Dendritic cell treated with granulocyte-macrophage colony-stimulating factor and Interleukin-4, amounts not matched to agents 40 ng/mL and 50 ng/mL, for 4 days (primary cell): ENCODE data around the gene CSF1R.

Source experiments
- H3K27ac Mint-ChIP-seq: one replicate; pipeline ENCODE4 v1.8.0; 2022; ENCODE audit warnings: mild to moderate bottlenecking, mixed read lengths
- H3K27me3 Mint-ChIP-seq: one replicate; pipeline ENCODE4 v1.8.0; 2022; ENCODE audit warnings: mild to moderate bottlenecking, mixed read lengths
- H3K36me3 Mint-ChIP-seq: one replicate; pipeline ENCODE4 v1.8.0; 2022; ENCODE audit warnings: low read depth, mixed read lengths
- H3K4me1 Mint-ChIP-seq: one replicate; pipeline ENCODE4 v1.8.0; 2022; ENCODE audit warnings: low read depth, mixed read lengths
- H3K4me3 Mint-ChIP-seq: one replicate; pipeline ENCODE4 v1.8.0; 2022; ENCODE audit warnings: mild to moderate bottlenecking, moderate library complexity, mixed read lengths
- H3K9me3 Mint-ChIP-seq: one replicate; pipeline ENCODE4 v1.8.0; 2022; ENCODE audit warnings: mixed read lengths
- intact Hi-C: fragments of 100-400 bp; cut with micrococcal nuclease; formaldehyde crosslinking; loops from one replicate; pipeline ENCODE4 v1.15.0; 2022

The CSF1R gene

GRCh38 chr5:150085950-150086715 lies at the start of gene CSF1R:
Gene CSF1R, minus strand, starts transcription at chr5:150086554. Its CDS starts 127 bp downstream, at chr5:150086427.
- no peaks in the 10 kb centered on the region for H3K27me3 Mint-ChIP-seq
- intact Hi-C loops, result no loop called here
- H3K4me3 Mint-ChIP-seq, result peak within 1 kb of the TSS; percentile 98

GRCh38 chr5:150135557-150136304 lies 49.4 kb upstream of the CSF1R start:
- H3K4me3 Mint-ChIP-seq, result no peak overlapping the region
- intact Hi-C loops, result loop anchor here (10.0 kb wide), 1 partner anchor 219 kb away; the partner anchor contains the start of gene TCOF1
- H3K9me3 Mint-ChIP-seq, result no peaks in the 10 kb centered on the region
- no peaks in the 10 kb centered on the region for H3K36me3 Mint-ChIP-seq
- peak overlapping the region; percentile 23 for H3K27ac Mint-ChIP-seq
- H3K27me3 Mint-ChIP-seq, result peaks cover 22% of the 10 kb centered on the region
- peaks cover 43% of the 10 kb centered on the region for H3K4me1 Mint-ChIP-seq

More at GRCh38 chr5:150085950-150086715, at the start of gene CSF1R:
- peaks cover 41% of the 10 kb centered on the region for H3K4me1 Mint-ChIP-seq
- no peak within 1 kb of the TSS for H3K27ac Mint-ChIP-seq
- no peaks in the 10 kb centered on the region for H3K36me3 Mint-ChIP-seq
- H3K9me3 Mint-ChIP-seq, result no peaks in the 10 kb centered on the region

GRCh38 chr5:150134198-150134588 lies 47.8 kb upstream of the CSF1R start:
- no peaks in the 10 kb centered on the region for H3K36me3 Mint-ChIP-seq
- H3K9me3 Mint-ChIP-seq, result no peaks in the 10 kb centered on the region
- H3K27me3 Mint-ChIP-seq, result peaks cover 22% of the 10 kb centered on the region
- no peak overlapping the region for H3K4me3 Mint-ChIP-seq
- H3K27ac Mint-ChIP-seq, result no peak overlapping the region
- peaks cover 49% of the 10 kb centered on the region for H3K4me1 Mint-ChIP-seq
- intact Hi-C loops, result loop anchor here (10.0 kb wide), 1 partner anchor 221 kb away; the partner anchor contains the start of gene TCOF1

- intact Hi-C loops, result loop anchor here (10.0 kb wide), 1 partner anchor 221 kb away; the partner anchor contains the start of gene TCOF1
Measured at GRCh38 chr5:150133581-150134197, 47.3 kb upstream of the CSF1R start.

GRCh38 chr5:150132740-150133139 lies 46.4 kb upstream of the CSF1R start:
- peak overlapping the region; percentile 69 for H3K27ac Mint-ChIP-seq
- intact Hi-C loops, result loop anchor here (10.0 kb wide), 1 partner anchor 222 kb away; the partner anchor contains the start of gene TCOF1
- no peaks in the 10 kb centered on the region for H3K9me3 Mint-ChIP-seq
- peaks cover 58% of the 10 kb centered on the region for H3K4me1 Mint-ChIP-seq
- no peaks in the 10 kb centered on the region for H3K36me3 Mint-ChIP-seq
- no peak overlapping the region for H3K4me3 Mint-ChIP-seq
- H3K27me3 Mint-ChIP-seq, result peaks cover 19% of the 10 kb centered on the region

More at GRCh38 chr5:150133581-150134197, 47.3 kb upstream of the CSF1R start:
- no peaks in the 10 kb centered on the region for H3K36me3 Mint-ChIP-seq
- H3K27ac Mint-ChIP-seq, result peak overlapping the region; percentile 69
- H3K4me1 Mint-ChIP-seq, result peaks cover 49% of the 10 kb centered on the region
- H3K4me3 Mint-ChIP-seq, result no peak overlapping the region
- H3K27me3 Mint-ChIP-seq, result peaks cover 22% of the 10 kb centered on the region
- no peaks in the 10 kb centered on the region for H3K9me3 Mint-ChIP-seq

GRCh38 chr5:150131978-150132694 lies 45.8 kb upstream of the CSF1R start:
- intact Hi-C loops, result loop anchor here (10.0 kb wide), 1 partner anchor 223 kb away; the partner anchor contains the start of gene TCOF1
- no peak overlapping the region for H3K4me3 Mint-ChIP-seq
- no peaks in the 10 kb centered on the region for H3K36me3 Mint-ChIP-seq
- no peaks in the 10 kb centered on the region for H3K9me3 Mint-ChIP-seq
- H3K27me3 Mint-ChIP-seq, result peaks cover 16% of the 10 kb centered on the region
- H3K4me1 Mint-ChIP-seq, result peaks cover 59% of the 10 kb centered on the region
- peak overlapping the region; percentile 69 for H3K27ac Mint-ChIP-seq

GRCh38 chr5:150131461-150131860 lies 45.1 kb upstream of the CSF1R start:
- H3K9me3 Mint-ChIP-seq, result no peaks in the 10 kb centered on the region
- peak overlapping the region; percentile 69 for H3K27ac Mint-ChIP-seq
- intact Hi-C loops, result loop anchor here (10.0 kb wide), 1 partner anchor 223 kb away; the partner anchor contains the start of gene TCOF1
- H3K4me3 Mint-ChIP-seq, result no peak overlapping the region
- H3K27me3 Mint-ChIP-seq, result peaks cover 16% of the 10 kb centered on the region
- H3K36me3 Mint-ChIP-seq, result no peaks in the 10 kb centered on the region
- peaks cover 59% of the 10 kb centered on the region for H3K4me1 Mint-ChIP-seq

GRCh38 chr5:150130493-150130922 lies 44.2 kb upstream of the CSF1R start:
- intact Hi-C loops, result loop anchor here (1.0 to 10.0 kb wide), 2 partner anchors 88 to 224 kb away; partner anchors contain the start of gene TCOF1
- Mint-ChIP-seq H3K9me3 (no peaks in the 10 kb centered on the region), H3K27me3 (peaks cover 13% of the 10 kb centered on the region), H3K36me3 (no peaks in the 10 kb centered on the region), H3K4me3 (no peak overlapping the region), H3K27ac (peak overlapping the region; percentile 42), H3K4me1 (peaks cover 59% of the 10 kb centered on the region)

GRCh38 chr5:150129813-150130492 lies 43.6 kb upstream of the CSF1R start:
- peaks cover 7% of the 10 kb centered on the region for H3K27me3 Mint-ChIP-seq
- no peaks in the 10 kb centered on the region for H3K9me3 Mint-ChIP-seq
- peaks cover 59% of the 10 kb centered on the region for H3K4me1 Mint-ChIP-seq
- H3K27ac Mint-ChIP-seq, result peak overlapping the region; percentile 42
- no peak overlapping the region for H3K4me3 Mint-ChIP-seq
- no peaks in the 10 kb centered on the region for H3K36me3 Mint-ChIP-seq
- intact Hi-C loops, result loop anchor here (1.0 to 10.0 kb wide), 2 partner anchors 88 to 225 kb away; partner anchors contain the start of gene TCOF1

- no peaks in the 10 kb centered on the region for H3K9me3 Mint-ChIP-seq
- no peak overlapping the region for H3K4me3 Mint-ChIP-seq
- intact Hi-C loops, result no loop called here
- H3K36me3 Mint-ChIP-seq, result no peaks in the 10 kb centered on the region
- peaks cover 2% of the 10 kb centered on the region for H3K27me3 Mint-ChIP-seq
- no peak overlapping the region for H3K27ac Mint-ChIP-seq
- peaks cover 63% of the 10 kb centered on the region for H3K4me1 Mint-ChIP-seq
Measured at GRCh38 chr5:150129454-150129812, 43.1 kb upstream of the CSF1R start.

- intact Hi-C loops, result no loop called here
- H3K4me3 Mint-ChIP-seq, result no peak overlapping the region
- peak overlapping the region; percentile 19 for H3K27ac Mint-ChIP-seq
- H3K27me3 Mint-ChIP-seq, result no peaks in the 10 kb centered on the region
- no peaks in the 10 kb centered on the region for H3K36me3 Mint-ChIP-seq
- no peaks in the 10 kb centered on the region for H3K9me3 Mint-ChIP-seq
- peaks cover 65% of the 10 kb centered on the region for H3K4me1 Mint-ChIP-seq
Measured at GRCh38 chr5:150126921-150127265, 40.5 kb upstream of the CSF1R start.

- intact Hi-C loops, result no loop called here
- H3K4me3 Mint-ChIP-seq, result no peak overlapping the region
- H3K9me3 Mint-ChIP-seq, result no peaks in the 10 kb centered on the region
- H3K27me3 Mint-ChIP-seq, result no peaks in the 10 kb centered on the region
- H3K27ac Mint-ChIP-seq, result no peak overlapping the region
- peaks cover 63% of the 10 kb centered on the region for H3K4me1 Mint-ChIP-seq
- no peaks in the 10 kb centered on the region for H3K36me3 Mint-ChIP-seq
Measured at GRCh38 chr5:150126199-150126920, 40.0 kb upstream of the CSF1R start.
